ENCODE data around the gene EIF2S3.
"Not testable (repeated sequence)": the region's sequence is repeated elsewhere in the genome, so short reads cannot be mapped to it uniquely, and the experiment has no call there.

The EIF2S3 gene

DNA sequence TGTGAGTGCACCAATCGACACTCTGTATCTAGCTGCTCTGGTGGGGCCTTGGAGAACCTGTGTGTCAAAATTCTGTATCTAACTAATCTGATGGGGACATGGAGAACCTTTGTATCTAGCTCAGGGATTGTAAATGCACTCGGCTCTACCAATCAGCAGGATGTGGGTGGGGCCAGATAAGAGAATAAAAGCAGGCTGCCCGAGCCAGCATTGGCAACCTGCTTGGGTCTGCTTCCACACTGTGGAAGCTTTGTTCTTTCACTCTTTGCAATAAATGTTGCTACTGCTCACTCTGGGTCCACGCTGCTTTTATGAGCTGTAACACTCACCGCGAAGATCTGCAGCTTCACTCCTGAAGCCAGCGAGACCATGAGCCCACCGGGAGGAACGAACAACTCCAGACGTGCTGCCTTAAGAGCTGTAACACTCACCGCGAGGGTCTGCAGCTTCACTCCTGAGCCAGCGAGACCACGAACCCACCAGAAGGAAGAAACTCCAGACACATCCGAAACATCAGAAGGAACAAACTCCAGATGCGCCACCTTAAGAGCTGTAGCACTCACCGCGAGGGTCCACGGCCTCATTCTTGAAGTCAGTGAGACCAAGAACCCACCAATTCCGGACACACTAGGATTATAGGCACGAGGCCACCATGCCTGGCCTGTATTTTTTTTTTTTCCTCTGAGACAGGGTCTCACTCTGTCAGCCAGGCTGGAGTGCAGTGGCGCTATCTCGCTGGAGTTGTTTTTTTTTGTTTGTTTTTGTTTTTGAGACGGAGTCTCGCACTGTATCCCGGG, 4.0 kb upstream of the EIF2S3 start:
- not testable (repeated sequence) for DNase-seq

- no peak for DNase-seq
Measured at GRCh38 chrX:24055043-24055356, 244 bp downstream of the EIF2S3 start.

GRCh38 chrX:24063488-24063887, 8.7 kb downstream of the EIF2S3 start:
- no peak for DNase-seq

GRCh38 chrX:24069877-24070276, 15.1 kb downstream of the EIF2S3 start:
- no peak for DNase-seq

- DNase-seq: no peak
Measured at GRCh38 chrX:24079411-24079810, 24.7 kb downstream of the EIF2S3 start.

- not testable (repeated sequence) for DNase-seq
Measured at GRCh38 chrX:24080245-24080644, 25.5 kb downstream of the EIF2S3 start.

GRCh38 chrX:24080704-24081103, 25.9 kb downstream of the EIF2S3 start:
- no peak for DNase-seq

DNA sequence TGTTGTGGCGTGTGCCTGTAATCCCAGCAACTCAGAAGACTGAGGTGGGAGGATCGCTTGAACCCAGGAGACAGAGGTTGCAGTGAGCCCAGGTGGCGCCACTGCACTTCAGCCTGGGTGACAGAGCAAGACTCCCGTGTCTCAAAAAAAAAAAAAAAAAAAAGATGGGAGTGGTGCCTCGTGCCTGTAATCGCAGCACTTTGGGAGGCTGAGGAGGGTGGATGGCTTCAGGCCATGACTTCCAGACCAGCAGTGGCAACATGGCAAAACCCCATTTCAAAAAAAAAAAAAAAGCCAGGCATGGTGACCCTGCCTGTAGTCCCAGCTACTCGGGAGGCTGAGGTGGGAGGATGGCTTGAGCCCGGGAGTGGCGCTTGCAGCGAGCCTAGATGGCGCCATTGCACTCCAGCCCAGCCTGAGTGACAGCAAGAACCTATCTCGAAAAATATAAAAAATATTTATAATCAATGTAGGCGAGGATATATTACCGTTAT, 27.0 kb downstream of the EIF2S3 start:
- no peak for DNase-seq

DNA sequence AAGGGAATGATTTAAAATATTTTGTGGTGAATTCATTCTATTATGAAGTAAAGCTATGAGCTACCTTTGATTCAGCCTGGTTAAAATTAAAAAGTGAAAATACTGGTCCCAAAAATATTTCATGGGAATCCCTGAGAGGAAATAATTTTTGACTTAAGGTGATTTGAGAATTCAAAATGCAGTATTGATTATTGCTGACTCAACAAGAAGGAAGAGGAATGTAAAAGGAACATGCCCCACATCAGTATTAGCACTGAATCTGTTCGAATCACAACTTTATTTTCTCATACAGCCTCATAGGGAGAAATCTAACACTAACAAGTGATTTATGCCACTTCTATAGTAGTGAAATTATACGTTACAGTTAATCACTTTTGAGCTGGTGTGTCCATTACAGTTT, 27.7 kb downstream of the EIF2S3 start:
- DNase-seq: no peak

DNA sequence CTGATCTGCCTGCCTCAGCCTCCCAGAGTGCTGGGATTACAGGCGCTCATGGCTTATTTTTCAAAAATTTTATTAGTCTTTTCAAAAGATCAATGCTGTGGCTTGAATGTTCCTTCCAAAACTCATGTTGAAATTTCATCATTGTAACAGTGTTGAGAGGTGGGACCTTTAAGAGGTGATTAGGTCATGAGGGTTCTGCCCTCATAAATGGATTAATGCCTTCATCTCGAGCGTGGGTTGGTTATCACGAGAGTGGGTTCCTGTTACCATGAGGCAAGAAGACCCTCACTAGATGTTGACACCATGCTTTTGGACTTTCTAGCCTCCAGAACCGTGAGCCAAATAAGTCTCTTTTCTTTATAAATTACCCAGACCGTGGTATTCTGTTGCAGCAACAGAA, 30.3 kb downstream of the EIF2S3 start:
- no peak for DNase-seq

GRCh38 chrX:24090300-24091200, 35.8 kb downstream of the EIF2S3 start:
- no peak for DNase-seq

GRCh38 chrX:24093746-24094145, 39.0 kb downstream of the EIF2S3 start:
- DNase-seq: no peak

DNA sequence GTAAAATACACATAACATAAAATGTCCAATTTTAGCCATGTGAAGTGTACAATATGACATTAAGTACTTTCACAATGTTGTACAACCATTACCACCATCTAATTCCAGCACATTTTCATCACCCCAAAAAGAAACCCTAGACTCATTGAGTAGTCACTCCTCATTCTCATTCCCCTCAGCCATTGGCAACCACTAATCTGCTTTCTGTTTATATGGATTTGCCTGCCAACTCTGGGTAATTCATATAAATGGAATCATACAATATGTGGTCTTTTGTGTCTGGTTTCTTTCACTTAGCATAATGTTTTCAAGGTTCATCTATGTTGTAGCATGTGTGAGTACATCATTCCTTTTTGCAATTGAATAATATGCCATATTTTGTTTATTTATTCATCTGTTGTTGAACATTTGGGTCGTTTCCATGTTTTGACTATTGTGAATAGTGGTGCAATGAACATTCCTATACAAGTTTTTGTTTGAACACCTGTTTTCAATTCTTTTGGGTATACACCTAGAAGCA, 43.0 kb downstream of the EIF2S3 start:
- no peak for DNase-seq

DNA sequence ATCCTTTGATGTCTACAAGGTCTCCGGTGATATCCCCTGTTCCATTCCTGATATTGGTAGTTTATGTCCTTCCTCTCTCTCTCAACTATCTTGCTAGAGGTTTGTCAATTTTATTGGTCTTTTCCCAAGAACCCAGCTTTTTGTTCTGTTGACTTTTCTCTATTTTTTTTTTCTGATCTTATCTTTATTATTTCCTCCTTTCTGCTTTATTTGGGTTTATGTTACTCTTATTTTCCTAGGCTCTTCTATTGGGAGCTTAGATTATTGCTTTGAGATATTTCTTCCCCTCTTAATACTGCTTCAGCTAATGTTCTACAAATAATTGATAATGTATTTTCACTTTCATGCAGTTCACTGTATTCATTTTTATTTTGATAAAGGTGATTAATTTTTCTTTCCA, 44.2 kb downstream of the EIF2S3 start:
- DNase-seq: no peak

DNA sequence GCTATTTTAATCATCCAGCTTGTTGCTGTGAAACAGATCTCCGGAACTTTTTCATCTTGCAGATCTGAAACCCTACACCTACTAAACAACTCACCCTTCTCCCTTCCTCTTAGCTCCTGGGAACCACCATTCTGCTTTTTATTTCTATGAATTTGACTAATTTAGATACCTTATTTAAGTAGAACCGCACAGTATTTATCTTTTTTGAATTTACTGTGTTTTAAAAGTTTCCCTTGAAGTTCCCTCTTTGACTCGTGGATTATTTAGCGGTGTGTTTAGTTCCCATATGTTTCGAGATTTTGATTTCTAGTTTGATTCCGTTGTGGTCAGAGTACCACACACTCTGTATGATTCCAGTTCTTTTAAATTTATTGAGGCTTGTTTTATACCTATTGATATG, 44.6 kb downstream of the EIF2S3 start:
- no peak for DNase-seq

GRCh38 chrX:24100713-24101112, 46.0 kb downstream of the EIF2S3 start:
- DNase-seq: no peak

- no peak for DNase-seq
Measured at GRCh38 chrX:24110069-24110468, 55.3 kb downstream of the EIF2S3 start.

- no peak for DNase-seq
Measured at GRCh38 chrX:24113181-24113580, 58.4 kb downstream of the EIF2S3 start.

DNA sequence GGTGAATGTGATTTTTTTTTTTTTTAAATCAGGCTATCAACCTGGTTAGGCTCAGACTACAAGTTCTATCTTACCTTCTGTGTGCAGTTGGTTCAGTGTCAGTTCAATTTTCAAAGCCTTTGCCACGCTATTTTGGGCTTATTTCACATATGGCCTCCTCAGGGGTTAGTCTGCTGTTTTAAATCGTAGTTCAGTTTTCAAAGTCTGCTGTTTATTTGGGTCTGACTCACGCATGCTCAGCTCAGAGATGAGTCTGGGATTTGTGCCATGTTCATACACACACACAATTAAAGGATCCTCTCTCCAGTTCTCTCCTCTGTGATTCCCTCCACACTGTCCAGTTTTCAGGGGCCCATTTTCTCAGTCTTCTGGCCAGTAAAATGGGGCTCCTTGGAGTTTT, 62.5 kb downstream of the EIF2S3 start:
- DNase-seq: no peak

- DNase-seq: no peak
Measured at GRCh38 chrX:24124244-24124799, 69.6 kb downstream of the EIF2S3 start.

DNA sequence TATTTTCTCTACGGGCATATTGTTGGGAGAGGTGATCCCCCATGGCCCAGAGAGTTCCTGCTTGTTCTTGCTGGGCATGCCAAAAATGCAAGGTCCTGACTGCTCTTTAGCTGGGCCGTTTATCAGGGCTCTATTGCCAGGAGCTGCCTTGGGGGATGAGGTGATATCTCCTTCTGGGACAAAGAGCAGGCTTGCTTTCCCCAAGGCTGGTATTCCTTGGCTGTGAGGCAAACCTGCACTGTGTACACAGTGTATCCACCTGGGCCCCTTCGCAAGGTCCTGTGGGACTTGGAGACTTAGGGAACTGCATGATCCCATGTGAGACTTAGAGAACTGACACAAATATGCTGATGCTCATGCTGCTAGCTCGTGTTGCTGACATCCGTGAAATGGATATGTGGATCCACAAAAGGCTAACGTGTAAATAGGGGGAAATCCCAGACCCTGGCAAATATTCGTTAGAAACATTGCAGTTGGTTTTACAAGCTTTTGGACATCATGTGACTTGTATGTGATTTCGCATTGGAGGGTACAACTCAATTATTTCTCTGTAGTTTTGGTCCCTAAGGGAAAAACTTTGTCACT, 70.4 kb downstream of the EIF2S3 start:
- no peak for DNase-seq

Measured in cortex of kidney (tissue), 1 donor.